ENCODE measurements around the gene TRMT11. TPM values are rescaled to one million over a fixed set of nuclear protein-coding genes. Genes with fewer than 3 reads are reported as not detected.
"Not testable (repeated sequence)": the region's sequence is repeated elsewhere in the genome, so short reads cannot be mapped to it uniquely, and the experiment has no call there.

TRMT11 gene
- total RNA-seq, 1 experiment from 2014 or later, result 27.7 TPM

DNA sequence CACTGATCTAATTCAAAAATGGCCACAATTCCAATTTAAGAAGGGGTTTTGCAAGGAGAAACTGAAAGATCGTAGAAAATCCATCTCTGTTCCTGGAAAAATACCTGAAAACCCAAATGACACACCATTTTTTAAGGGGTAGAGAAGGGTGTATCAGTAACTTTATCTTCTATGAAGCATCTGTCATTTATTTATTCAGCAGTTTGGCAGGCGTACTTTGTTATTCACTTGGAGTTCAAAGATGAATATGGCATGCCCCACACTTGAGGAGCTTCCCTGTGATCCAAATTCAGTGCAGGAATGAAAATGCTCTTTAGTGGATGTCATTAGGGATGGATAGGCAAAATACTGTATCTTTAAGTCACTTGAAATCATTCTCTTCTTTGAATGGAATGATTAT lies 22.5 kb upstream of the TRMT11 start:
- CTCF ChIA-PET, result interaction anchor here (1.4 kb wide), 1 partner anchor 10 kb away, joined by 4 read pairs; no protein-coding TSS in a partner anchor
- intact Hi-C loops (cut with micrococcal nuclease; ENCODE audit: unreplicated experiment), result no loop called here
- BruUV-seq (replicated peaks), result no TSS peak
- Mint-ChIP-seq H3K27ac (ENCODE audit: unreplicated experiment) (no peak overlapping the region), H3K36me3 (ENCODE audit: insufficient read depth, unreplicated experiment) (no peaks in the 10 kb centered on the region), H3K9me3 (ENCODE audit: low read depth, unreplicated experiment) (no peaks in the 10 kb centered on the region), H3K4me1 (ENCODE audit: low read depth, unreplicated experiment) (peaks cover 25% of the 10 kb centered on the region), H3K4me3 (ENCODE audit: low read depth, unreplicated experiment) (no peak overlapping the region), H3K27me3 (ENCODE audit: unreplicated experiment) (no peaks in the 10 kb centered on the region)
- DNase-seq, result no peak
- TF ChIP-seq CTCF (IDR thresholded peaks at IDR 0.05; ENCODE audit: unreplicated experiment), result no peak

DNA sequence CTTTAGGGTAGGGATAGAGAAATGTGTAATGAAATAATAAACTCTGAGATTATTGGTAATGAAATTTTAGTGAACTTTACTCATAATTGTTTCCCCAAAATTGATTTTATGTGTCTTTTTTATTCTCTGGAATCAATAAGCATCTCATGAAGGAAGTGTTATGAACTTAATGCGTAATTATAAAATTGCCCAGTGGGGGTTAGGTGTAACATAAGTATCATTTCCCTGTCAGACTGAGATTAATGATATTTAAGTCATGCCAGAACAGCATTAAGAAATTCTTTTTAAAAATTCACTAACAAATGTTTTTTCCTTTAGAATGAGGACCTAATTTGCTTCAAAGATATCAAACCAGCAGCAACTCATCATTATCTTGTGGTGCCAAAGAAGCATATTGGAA lies 19.8 kb upstream of the TRMT11 start:
- no peaks in the 10 kb centered on the region for H3K36me3 Mint-ChIP-seq (ENCODE audit: insufficient read depth, unreplicated experiment)
- H3K27ac Mint-ChIP-seq (ENCODE audit: unreplicated experiment), result no peak overlapping the region
- DNase-seq, result no peak
- no peaks in the 10 kb centered on the region for H3K9me3 Mint-ChIP-seq (ENCODE audit: low read depth, unreplicated experiment)
- H3K4me3 Mint-ChIP-seq (ENCODE audit: low read depth, unreplicated experiment), result no peak overlapping the region
- peaks cover 25% of the 10 kb centered on the region for H3K4me1 Mint-ChIP-seq (ENCODE audit: low read depth, unreplicated experiment)
- TF ChIP-seq CTCF (IDR thresholded peaks at IDR 0.05; ENCODE audit: unreplicated experiment), result no peak
- BruUV-seq (replicated peaks), result no TSS peak
- no peaks in the 10 kb centered on the region for H3K27me3 Mint-ChIP-seq (ENCODE audit: unreplicated experiment)
- CTCF ChIA-PET, result no interaction called here
- intact Hi-C loops (cut with micrococcal nuclease; ENCODE audit: unreplicated experiment), result no loop called here

DNA sequence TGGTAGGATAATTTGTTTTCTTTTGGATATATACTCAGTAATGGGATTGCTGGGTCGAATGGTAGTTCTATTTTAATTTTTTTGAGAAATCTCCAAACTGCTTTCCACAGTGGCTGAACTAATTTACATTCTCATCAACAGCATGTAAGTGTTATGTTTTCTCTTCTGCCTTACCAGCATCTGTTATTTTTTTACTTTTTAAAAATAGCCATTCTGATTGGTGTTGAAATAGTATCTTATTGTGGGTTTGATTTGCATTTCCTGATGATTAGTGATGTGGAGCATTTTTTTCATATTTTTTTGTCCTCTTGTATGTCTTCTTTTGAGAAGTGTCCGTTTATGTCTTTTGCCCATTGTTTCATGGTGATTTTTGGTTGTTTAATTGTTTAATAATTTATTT lies 17.8 kb upstream of the TRMT11 start:
- no peak overlapping the region for H3K27ac Mint-ChIP-seq (ENCODE audit: unreplicated experiment)
- H3K36me3 Mint-ChIP-seq (ENCODE audit: insufficient read depth, unreplicated experiment), result no peaks in the 10 kb centered on the region
- CTCF ChIA-PET, result no interaction called here
- H3K9me3 Mint-ChIP-seq (ENCODE audit: low read depth, unreplicated experiment), result no peaks in the 10 kb centered on the region
- no peak for DNase-seq
- H3K4me3 Mint-ChIP-seq (ENCODE audit: low read depth, unreplicated experiment), result no peak overlapping the region
- peaks cover 18% of the 10 kb centered on the region for H3K4me1 Mint-ChIP-seq (ENCODE audit: low read depth, unreplicated experiment)
- BruUV-seq (replicated peaks), result no TSS peak
- no peaks in the 10 kb centered on the region for H3K27me3 Mint-ChIP-seq (ENCODE audit: unreplicated experiment)
- intact Hi-C loops (cut with micrococcal nuclease; ENCODE audit: unreplicated experiment), result no loop called here
- no peak for TF ChIP-seq CTCF (IDR thresholded peaks at IDR 0.05; ENCODE audit: unreplicated experiment)

GRCh38 chr6:125970760-125971159 lies 15.6 kb upstream of the TRMT11 start:
- no peaks in the 10 kb centered on the region for H3K9me3 Mint-ChIP-seq (ENCODE audit: low read depth, unreplicated experiment)
- TF ChIP-seq CTCF (IDR thresholded peaks at IDR 0.05; ENCODE audit: unreplicated experiment), result no peak
- intact Hi-C loops (cut with micrococcal nuclease; ENCODE audit: unreplicated experiment), result loop anchor here (5.0 to 10.0 kb wide), 2 partner anchors 113 to 656 kb away; no protein-coding TSS in a partner anchor
- H3K4me1 Mint-ChIP-seq (ENCODE audit: low read depth, unreplicated experiment), result no peaks in the 10 kb centered on the region
- no peak overlapping the region for H3K4me3 Mint-ChIP-seq (ENCODE audit: low read depth, unreplicated experiment)
- BruUV-seq (replicated peaks), result no TSS peak
- H3K36me3 Mint-ChIP-seq (ENCODE audit: insufficient read depth, unreplicated experiment), result no peaks in the 10 kb centered on the region
- no peak overlapping the region for H3K27ac Mint-ChIP-seq (ENCODE audit: unreplicated experiment)
- H3K27me3 Mint-ChIP-seq (ENCODE audit: unreplicated experiment), result no peaks in the 10 kb centered on the region
- CTCF ChIA-PET, result interaction anchor here (1.3 kb wide), 1 partner anchor 14 kb away, joined by 6 read pairs; the partner anchor contains the start of gene HINT3
- no peak for DNase-seq

DNA sequence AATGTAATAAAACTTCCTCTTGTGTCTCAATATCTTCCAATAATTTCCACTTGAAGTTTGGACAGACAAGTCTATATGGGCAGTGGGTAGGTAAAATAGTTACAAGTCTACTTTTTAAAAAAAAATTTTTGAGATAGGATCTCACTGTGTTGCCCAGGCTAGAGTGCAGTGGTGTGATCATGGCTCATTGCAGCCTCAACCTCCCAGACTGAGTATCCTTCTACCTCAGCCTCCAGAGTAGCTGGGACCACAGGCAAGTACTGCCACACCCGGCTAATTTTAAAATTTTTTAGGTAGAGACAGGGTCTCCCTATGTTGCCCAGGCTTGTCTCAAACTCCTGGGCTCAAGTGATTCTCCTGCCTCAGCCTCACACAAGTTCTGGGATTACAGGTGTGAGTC lies 13.9 kb upstream of the TRMT11 start:
- CTCF ChIA-PET, result not testable (repeated sequence)

More for the DNA sequence above, 13.9 kb upstream of the TRMT11 start:
- not testable (repeated sequence) for H3K4me3 Mint-ChIP-seq (ENCODE audit: low read depth, unreplicated experiment); H3K4me1 Mint-ChIP-seq (ENCODE audit: low read depth, unreplicated experiment); DNase-seq; H3K9me3 Mint-ChIP-seq (ENCODE audit: low read depth, unreplicated experiment); H3K27ac Mint-ChIP-seq (ENCODE audit: unreplicated experiment); H3K36me3 Mint-ChIP-seq (ENCODE audit: insufficient read depth, unreplicated experiment); H3K27me3 Mint-ChIP-seq (ENCODE audit: unreplicated experiment); BruUV-seq (replicated peaks)
- intact Hi-C loops (cut with micrococcal nuclease; ENCODE audit: unreplicated experiment), result loop anchor here (5.0 to 10.0 kb wide), 2 partner anchors 115 to 658 kb away; no protein-coding TSS in a partner anchor
